Pancreas (tissue), 10 donors: Measurements from ENCODE around the gene PDE7B. TPM values are rescaled to one million over a fixed set of nuclear protein-coding genes. Genes with fewer than 3 reads are reported as not detected.

Source experiments
- ATAC-seq, 4 donors: fragments of 200-7000 bp; cut with Tn5 transposase; one replicate each; pipeline versions ENCODE4 v1.8.0 to v1.9.1; 2020; ENCODE audit warnings: mild to moderate bottlenecking in 4 of 4, moderate library complexity in 4 of 4
- DNase-seq, 6 donors: peaks; one replicate each; pipeline ENCODE4 v3.0.0-alpha.2; 2020
- FAIRE-seq: peaks from 2 replicates; lab custom pipeline; 2012; peaks lifted over from hg19 to GRCh38; lab: Jason Lieb, UNC
- H3K27ac ChIP-seq, 4 donors: fragments of 200-600 bp; sonication (generic); 1 replicate in 3 of 4; 2 replicates in 1 of 4; pipeline versions ENCODE4 v1.5.0 to v1.8.0; 2020
- H3K27me3 ChIP-seq, 4 donors: fragments of 200-600 bp; one replicate each; pipeline ENCODE4 v1.8.0; 2021
- H3K36me3 ChIP-seq, 3 donors: fragments of 200-600 bp; sonication (generic) in 1 of 3; one replicate each; pipeline versions ENCODE4 v1.5.0 to v1.8.0; 2020 to 2021
- H3K4me1 ChIP-seq, 3 donors: fragments of 200-600 bp; one replicate each; pipeline ENCODE4 v1.8.0; 2021
- H3K4me3 ChIP-seq, 4 donors: fragments of 200-600 bp; sonication (generic) in 2 of 4; one replicate each; pipeline versions ENCODE4 v1.5.0 to v1.8.0; 2020 to 2021
- H3K9me3 ChIP-seq, 4 donors: fragments of 200-600 bp; one replicate each; pipeline ENCODE4 v1.8.0; 2021
- WGBS, 2 donors: extraction: QIAGEN DNeasy Blood & Tissue Kit; methylation state at CpG; one replicate each; pipeline ENCODE4 v1.1.7; 2013; 5-methylcytosine and 5-hydroxymethylcytosine counted together
- intact Hi-C, 3 donors: fragments of 100-400 bp; cut with DNase I; formaldehyde crosslinking; loops; one replicate each; pipeline versions ENCODE4 v1.11.1 to v1.14.2; 2022
- polyA plus RNA-seq, 2 donors: library from polyadenylated mRNA; stranded (reverse); fragments of 200-250 nt; gene quantifications; one replicate each; pipeline ENCODE4 v1.2.3, GENCODE V29; 2013
- total RNA-seq, 6 donors: library from RNA; stranded (reverse); fragmentation: NEBNext Ultra II Directional in 4 of 6; extraction: Animal tissue kit (Norgen Biotek cat#: 25700) in 4 of 6; gene quantifications; one replicate each; pipeline versions ENCODE4 v1.2.1 to v1.2.4, GENCODE V29; 2021 to 2023
- TF ChIP-seq, protein P1 (sequence below), 4 donors: fragments of 200-600 bp; sonication (generic) in 3 of 4; IDR thresholded peaks; one replicate each; pipeline versions ENCODE4 v1.5.0 to v1.8.0; 2021; ENCODE audit warnings: antibody characterized with exemption in 4 of 4
- donor health status: healthy with polysubstance abuse.
- donor health status: DM: no; HTN: no; CAD: no; lungs with moderate emphysema.
- donor health status: DM: no; HTN: no; CAD: no.
- donor health status: control.
- donor health status: control.
- donor health status: Bipolar disorder and iron deficiency.
- donor health status: DM: yes; HTN: yes; CAD: no.
- donor health status: DM: no; HTN: no; CAD: no.
- donor health status: DM: no; HTN: no; CAD: no.
- donor health status: DM: yes; HTN: yes; CAD: no.

The PDE7B gene
- total and polyA plus RNA-seq, 8 donors, result 0.38 to 1.7 (median 0.76) TPM

DNA sequence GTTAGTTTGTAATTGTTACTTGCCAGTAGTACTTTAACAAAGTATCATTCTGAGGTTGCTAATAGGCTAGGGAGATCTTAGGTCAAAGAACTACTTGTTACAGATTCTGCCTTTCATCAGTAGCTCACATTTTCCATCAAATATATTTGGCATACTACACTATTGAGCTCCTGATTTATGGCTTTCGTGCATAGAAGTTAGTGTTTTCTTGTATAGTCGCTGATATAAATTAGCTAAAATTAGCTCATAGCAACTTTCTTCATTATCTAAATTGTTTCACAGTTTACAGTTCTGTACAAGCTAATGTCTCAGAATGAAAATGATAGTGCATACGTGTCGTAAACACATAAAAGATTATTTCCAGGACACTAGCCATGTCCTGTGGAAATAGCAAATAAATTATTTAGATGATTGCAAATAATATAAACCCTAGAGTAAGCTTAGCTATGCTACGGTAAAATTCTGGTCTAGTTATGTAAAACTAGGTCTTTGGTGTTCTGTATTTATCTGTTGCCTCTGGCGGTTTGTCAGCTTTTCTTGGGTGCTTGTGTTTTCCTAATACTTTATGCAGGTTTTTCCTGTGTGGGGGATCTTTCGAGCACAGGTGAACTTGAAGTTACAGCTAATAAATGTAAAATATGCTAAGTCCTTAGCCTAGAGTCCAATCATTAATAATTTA, 15.1 kb downstream of the PDE7B start:
- intact Hi-C loops, result no loop called here
- Histone ChIP-seq H3K9me3 (no peaks in the 10 kb centered on the region), H3K27ac (no peak overlapping the region), H3K27me3 (no peaks in the 10 kb centered on the region), H3K4me3 (no peak overlapping the region), H3K4me1 (no peaks in the 10 kb centered on the region), H3K36me3 (no peaks in the 10 kb centered on the region)
- FAIRE-seq (no peak), ATAC-seq (no peak), DNase-seq (no peak)
- WGBS, 2 donors, result 80 to 84% methylated on average over 7 of the region's 7 CpGs
- TF ChIP-seq, protein P1, sequence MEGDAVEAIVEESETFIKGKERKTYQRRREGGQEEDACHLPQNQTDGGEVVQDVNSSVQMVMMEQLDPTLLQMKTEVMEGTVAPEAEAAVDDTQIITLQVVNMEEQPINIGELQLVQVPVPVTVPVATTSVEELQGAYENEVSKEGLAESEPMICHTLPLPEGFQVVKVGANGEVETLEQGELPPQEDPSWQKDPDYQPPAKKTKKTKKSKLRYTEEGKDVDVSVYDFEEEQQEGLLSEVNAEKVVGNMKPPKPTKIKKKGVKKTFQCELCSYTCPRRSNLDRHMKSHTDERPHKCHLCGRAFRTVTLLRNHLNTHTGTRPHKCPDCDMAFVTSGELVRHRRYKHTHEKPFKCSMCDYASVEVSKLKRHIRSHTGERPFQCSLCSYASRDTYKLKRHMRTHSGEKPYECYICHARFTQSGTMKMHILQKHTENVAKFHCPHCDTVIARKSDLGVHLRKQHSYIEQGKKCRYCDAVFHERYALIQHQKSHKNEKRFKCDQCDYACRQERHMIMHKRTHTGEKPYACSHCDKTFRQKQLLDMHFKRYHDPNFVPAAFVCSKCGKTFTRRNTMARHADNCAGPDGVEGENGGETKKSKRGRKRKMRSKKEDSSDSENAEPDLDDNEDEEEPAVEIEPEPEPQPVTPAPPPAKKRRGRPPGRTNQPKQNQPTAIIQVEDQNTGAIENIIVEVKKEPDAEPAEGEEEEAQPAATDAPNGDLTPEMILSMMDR (IDR thresholded peaks at IDR 0.05), result no peak

DNA sequence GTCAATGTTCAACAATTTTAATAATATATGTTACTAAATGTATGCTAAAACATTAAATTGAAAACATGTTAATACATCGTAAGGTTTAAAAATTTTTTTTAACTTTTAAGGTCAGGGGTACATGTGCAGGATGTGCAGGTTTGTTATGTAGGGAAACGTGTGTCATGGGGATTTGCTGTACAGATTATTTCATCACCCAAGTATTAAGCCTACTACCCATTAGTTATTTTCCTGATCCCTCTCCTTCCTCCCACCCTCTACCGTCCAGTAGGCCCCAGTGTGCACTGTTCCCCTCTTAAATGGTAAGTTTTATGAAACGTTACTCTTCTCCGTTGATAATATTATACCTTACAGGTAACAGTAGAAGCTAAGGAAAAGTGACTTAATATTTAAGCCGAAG, 15.8 kb downstream of the PDE7B start:
- H3K36me3 ChIP-seq, result no peaks in the 10 kb centered on the region
- TF ChIP-seq, protein P1 (IDR thresholded peaks at IDR 0.05), result no peak
- no peaks in the 10 kb centered on the region for H3K27me3 ChIP-seq
- WGBS, 2 donors, result 69 to 76% methylated on average over 6 of the region's 6 CpGs
- H3K4me1 ChIP-seq, result no peaks in the 10 kb centered on the region
- no peak for ATAC-seq
- no peak overlapping the region for H3K4me3 ChIP-seq
- no peak for DNase-seq
- intact Hi-C loops, result no loop called here
- H3K27ac ChIP-seq, result no peak overlapping the region
- no peaks in the 10 kb centered on the region for H3K9me3 ChIP-seq
- FAIRE-seq, result no peak

DNA sequence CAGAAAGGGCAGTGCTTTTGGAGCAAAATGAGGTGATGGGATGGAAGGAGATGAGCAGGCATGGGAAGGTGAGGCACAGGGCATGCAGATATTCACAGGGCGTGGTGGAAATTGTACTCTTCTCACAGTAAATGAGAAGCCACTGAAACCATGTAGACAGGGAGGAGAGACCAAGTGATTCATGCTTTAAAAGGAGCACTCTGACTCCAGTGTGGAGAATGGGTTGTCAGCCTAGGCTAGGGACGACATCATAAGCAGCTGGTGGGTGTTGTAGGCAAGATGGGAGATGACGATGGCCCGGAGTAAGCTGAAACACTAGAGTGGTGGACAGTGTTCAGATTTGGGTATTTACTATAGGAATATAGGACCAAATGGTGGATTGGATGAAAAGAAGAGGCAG, 18.4 kb downstream of the PDE7B start:
- H3K27ac ChIP-seq, result no peak overlapping the region
- H3K4me3 ChIP-seq, result no peak overlapping the region
- TF ChIP-seq, protein P1 (IDR thresholded peaks at IDR 0.05), result no peak
- H3K4me1 ChIP-seq, result no peaks in the 10 kb centered on the region
- no peak for FAIRE-seq
- WGBS, 2 donors, result 87 to 90% methylated on average over 4 of the region's 4 CpGs
- H3K36me3 ChIP-seq, result no peaks in the 10 kb centered on the region
- intact Hi-C loops, result no loop called here
- no peaks in the 10 kb centered on the region for H3K27me3 ChIP-seq
- DNase-seq, result no peak
- no peaks in the 10 kb centered on the region for H3K9me3 ChIP-seq
- ATAC-seq, result no peak

DNA sequence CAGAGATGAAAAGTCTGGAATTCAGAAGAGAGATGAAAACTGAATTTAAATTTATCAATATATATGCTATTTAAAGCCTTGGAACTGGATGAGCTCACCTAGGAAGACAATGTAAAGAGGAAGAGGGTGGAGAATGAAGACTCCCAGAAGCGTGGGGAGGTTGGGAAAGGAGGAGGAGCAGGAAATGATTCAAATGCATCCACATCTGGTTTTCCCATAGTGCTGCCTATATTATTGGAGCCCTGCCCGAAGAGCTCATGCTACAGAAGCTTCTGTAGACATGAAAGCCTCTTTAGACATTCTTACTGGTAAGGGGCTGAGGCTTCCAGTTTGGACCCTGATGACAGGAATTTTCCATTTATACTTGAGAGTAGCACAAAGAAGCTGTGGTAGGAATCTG, 19.2 kb downstream of the PDE7B start:
- intact Hi-C loops, result no loop called here
- H3K27me3 ChIP-seq, result no peaks in the 10 kb centered on the region
- TF ChIP-seq, protein P1 (IDR thresholded peaks at IDR 0.05), result no peak
- no peaks in the 10 kb centered on the region for H3K4me1 ChIP-seq
- DNase-seq (no peak), FAIRE-seq (no peak), ATAC-seq (no peak)
- WGBS, 2 donors, result 75 to 80% methylated on average over 2 of the region's 2 CpGs
- no peaks in the 10 kb centered on the region for H3K36me3 ChIP-seq
- H3K4me3 ChIP-seq, result no peak overlapping the region
- H3K9me3 ChIP-seq, result no peaks in the 10 kb centered on the region
- no peak overlapping the region for H3K27ac ChIP-seq

DNA sequence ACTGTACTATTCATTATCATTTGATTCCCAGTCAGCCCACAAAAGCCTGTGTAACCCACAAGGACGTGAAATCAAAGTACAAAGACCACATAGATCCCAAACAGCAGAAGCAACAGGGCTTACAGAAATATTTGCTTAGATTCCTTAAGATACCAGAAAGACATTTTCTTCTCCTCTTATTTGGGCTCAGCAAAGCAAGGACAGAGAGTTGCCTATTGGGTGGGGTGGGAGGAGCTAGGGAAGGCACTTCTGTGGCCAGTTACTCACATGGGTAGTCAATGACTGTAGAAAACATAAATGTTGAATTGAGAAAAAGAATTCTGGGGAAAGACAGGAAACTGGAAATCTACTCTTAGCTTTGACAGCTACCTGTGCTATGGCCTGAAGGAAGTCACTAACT, 19.8 kb downstream of the PDE7B start:
- TF ChIP-seq, protein P1 (IDR thresholded peaks at IDR 0.05), result no peak
- Histone ChIP-seq H3K4me3 (no peak overlapping the region), H3K9me3 (no peaks in the 10 kb centered on the region), H3K36me3 (no peaks in the 10 kb centered on the region), H3K4me1 (no peaks in the 10 kb centered on the region), H3K27me3 (no peaks in the 10 kb centered on the region), H3K27ac (no peak overlapping the region)
- ATAC-seq (no peak), FAIRE-seq (no peak), DNase-seq (no peak)
- WGBS, 2 donors, result 89 to 95% methylated on average over 1 of the region's 1 CpG
- intact Hi-C loops, result no loop called here
